OCI-M2 (cell line): ENCODE results near the gene NPTXR.
A peak's percentile ranks its signal among the peaks of the same experiment; 100 is the strongest.

Experiments used
- DNase-seq: peaks from one replicate; lab custom pipeline; 2025; ENCODE audit not compliant: unreplicated experiment; lab: John Stamatoyannopoulos, UW

Gene NPTXR

DNA sequence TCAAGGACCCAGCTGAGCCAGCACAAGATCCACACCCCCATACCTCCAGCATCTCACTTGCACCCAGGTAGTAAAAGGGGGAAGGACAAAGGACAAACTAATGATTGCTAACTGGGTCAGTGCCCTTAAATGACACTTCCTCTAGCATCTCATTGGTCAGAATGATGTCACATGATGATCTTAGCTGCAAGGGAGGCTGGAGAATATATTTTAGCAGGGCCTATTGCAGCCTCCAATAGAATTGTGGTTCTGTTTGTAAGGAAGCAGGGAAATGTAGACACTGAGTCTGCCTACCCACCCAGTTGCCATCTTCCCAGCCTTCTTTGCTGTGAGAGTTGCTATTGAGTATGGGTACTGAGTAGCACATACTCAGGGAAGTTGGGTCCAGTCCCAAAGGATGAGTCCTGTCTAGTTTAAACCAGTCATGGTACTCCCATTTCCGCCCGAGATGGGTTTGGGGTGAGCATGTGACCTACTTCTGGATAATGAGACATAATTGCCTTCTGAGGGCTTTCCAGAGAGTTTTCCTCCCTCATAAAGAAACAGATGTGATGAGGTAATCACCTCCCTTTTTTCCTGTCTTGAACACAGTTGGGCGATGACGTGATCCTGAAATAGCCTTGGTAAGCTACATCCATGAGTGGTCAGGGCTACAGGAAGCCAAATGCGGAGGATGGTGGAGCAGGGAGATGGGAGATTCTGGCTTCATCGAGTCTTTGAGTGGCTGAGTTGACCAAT, 44.4 kb downstream of the NPTXR start:
- no peak for DNase-seq

- DNase-seq = no peak
Observed at GRCh38 chr22:38798496-38798895, 45.3 kb downstream of the NPTXR start.

- no peak for DNase-seq
Observed at GRCh38 chr22:38796262-38796957, 47.4 kb downstream of the NPTXR start.

GRCh38 chr22:38795569-38795968, 48.3 kb downstream of the NPTXR start:
- no peak for DNase-seq

GRCh38 chr22:38793721-38794466, 49.9 kb downstream of the NPTXR start, which contains the start of gene DNAL4:
DNAL4 (minus strand) TSS chr22:38794143; CDS start chr22:38782731, 11,412 bp downstream.
- peak; percentile 91 for DNase-seq

- DNase-seq = no peak
Observed at GRCh38 chr22:38793317-38793716, 50.5 kb downstream of the NPTXR start.

- DNase-seq = no peak
Observed at GRCh38 chr22:38792833-38793232, 51.0 kb downstream of the NPTXR start.

DNA sequence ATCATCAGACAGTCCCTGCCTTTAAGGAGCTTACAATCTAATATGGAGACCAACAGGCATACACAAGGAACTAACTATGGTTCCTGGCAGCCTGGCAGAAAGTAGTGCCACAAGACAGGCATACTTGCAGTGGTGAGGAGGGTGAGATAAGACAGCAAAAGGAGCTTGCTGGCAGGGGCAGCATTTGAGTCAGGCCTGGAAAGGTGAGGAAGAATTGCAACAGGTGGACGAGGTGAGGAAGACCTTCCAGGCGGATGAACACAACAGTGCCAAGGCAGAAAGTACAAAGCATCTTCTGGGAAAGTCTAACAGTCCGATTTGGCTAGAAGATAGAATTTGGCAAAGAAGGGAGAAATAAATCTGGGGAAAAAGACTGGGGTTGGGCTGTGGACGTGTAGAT, 54.2 kb downstream of the NPTXR start:
- no peak for DNase-seq

GRCh38 chr22:38788846-38789245, 55.0 kb downstream of the NPTXR start:
- DNase-seq = no peak

GRCh38 chr22:38788021-38788816, 55.6 kb downstream of the NPTXR start:
- no peak for DNase-seq

DNA sequence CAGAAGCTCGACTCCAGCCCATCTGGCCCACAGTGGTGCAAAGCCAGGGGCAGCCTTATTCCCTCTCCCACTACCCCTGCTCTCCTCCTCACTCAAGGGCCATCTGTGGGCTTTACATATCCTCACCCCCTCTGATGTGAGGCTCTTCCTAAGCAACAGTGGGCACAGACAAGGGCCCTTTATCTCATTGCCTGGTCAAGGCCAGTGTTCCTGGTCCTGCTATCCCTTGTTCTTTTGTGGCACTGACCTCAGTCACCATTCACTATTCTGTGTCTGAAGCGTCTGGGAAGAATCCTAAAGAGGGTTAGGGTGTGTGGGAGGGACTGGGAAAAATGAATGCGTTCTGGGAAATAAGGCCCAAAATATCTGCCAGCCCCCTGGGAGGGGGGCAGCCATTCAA, 57.2 kb downstream of the NPTXR start:
- no peak for DNase-seq

GRCh38 chr22:38784856-38785255, 59.0 kb downstream of the NPTXR start:
- no peak for DNase-seq

- DNase-seq = no peak
Observed at GRCh38 chr22:38784035-38784434, 59.8 kb downstream of the NPTXR start.

DNA sequence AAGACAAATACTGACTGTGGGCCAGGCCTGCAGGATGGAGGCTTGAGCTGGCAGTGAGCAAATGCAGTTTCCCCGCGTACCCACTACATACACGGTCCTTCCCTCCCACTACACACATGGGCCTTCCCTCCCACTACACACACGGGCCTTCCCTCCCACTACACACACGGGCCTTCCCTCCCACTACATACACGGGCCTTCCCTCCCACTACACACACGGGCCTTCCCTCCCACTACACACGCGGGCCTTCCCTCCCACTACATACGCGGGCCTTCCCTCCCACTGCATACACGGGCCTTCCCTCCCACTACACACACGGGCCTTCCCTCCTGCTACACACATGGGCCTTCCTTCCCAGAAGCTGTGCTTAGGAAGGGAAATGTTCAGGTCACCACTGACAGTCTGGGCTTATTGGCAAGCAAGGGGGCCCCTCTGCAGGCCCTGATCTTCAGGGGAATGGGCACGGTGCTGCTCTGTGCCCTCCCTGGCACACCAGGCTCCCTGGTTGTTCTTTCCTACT, 60.7 kb downstream of the NPTXR start:
- no peak for DNase-seq

- no peak for DNase-seq
Observed at GRCh38 chr22:38782402-38783094, 61.3 kb downstream of the NPTXR start.

- DNase-seq = no peak
Observed at GRCh38 chr22:38781033-38781432, 62.8 kb downstream of the NPTXR start.

DNA sequence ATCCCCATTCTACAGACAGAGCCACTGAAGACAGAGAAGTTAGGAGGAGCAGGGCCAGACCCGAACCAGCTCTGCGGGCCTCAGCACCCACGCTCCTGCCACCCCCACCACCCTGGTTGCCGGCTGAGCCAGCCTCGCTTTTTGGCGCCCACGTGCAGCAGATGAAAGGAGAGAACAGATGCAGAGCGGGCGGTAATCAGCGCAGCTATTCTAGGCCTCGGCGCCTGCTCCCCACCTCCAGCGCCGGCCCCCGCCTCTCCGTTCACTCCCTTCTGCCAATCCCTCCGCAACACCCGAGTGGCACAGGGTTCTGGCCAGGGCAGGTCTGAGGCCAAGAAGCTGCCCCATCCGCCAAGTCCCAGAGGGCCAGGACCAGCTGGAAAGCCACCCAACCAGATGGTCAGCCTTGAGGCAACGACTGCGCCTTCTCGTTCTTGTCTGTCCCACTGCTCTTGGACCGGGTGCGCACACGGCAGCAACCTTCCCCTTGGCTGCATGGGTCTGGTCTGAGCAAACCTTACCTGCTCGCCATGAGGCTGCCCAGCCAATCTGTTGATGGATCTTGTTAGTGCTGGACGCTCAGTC, 66.6 kb downstream of the NPTXR start:
- DNase-seq = no peak

- DNase-seq = no peak
Observed at GRCh38 chr22:38776086-38776485, 67.7 kb downstream of the NPTXR start.

DNA sequence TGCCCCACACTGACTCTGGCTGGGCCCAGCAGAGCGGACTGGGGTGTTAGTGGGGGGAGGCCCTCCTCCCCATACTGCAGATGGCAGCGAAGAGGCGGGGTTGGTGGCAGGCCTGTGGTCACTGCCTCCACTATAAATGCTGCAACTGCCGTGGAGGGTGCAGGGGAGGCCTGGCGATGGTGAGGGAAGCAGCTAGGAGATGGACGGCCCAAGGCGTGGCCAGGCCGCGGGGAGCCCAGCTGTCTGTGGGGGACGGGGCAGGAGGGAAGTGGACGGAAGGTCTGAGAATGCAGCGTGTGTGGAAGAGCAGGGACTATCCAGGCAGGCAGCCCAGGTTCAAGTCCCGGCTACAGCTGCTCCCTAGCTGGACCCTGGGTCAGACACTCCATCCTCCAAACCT, 68.2 kb downstream of the NPTXR start:
- no peak for DNase-seq
